Fibroblast of lung (primary cell): ENCODE data around the gene INTS6L.

Experiments used
- CTCF ChIP-seq, 2 donors: IDR thresholded peaks in 1 of 2; conservative IDR thresholded peaks in 1 of 2; 1 replicate in 1 of 2; 2 replicates in 1 of 2; pipeline ENCODE4 v1.5.1; 2011 to 2012; ENCODE audit warnings: low read length in 2 of 2, control low read depth in 1 of 2, inconsistent platforms in 1 of 2, low read depth in 1 of 2, mild to moderate bottlenecking in 1 of 2
- EZH2 ChIP-seq: IDR thresholded peaks from 2 replicates; pipeline ENCODE4 v1.5.1; 2012; ENCODE audit warnings: low read length, control low read depth, mild to moderate bottlenecking; ENCODE audit errors: missing control alignments

GRCh38 chrX:135516376-135516775 lies 4.1 kb upstream of the INTS6L start:
- TF ChIP-seq CTCF (conservative IDR thresholded peaks at IDR 0.05 in 1 of 2, IDR thresholded peaks at IDR 0.05 in 1 of 2; ENCODE audit: low read depth in 1 of 2, low read length in 2 of 2) (peak in 1 of 2 donors; percentile 3), EZH2 (no peak)
